Right ventricle myocardium superior (tissue), 1 donor: ENCODE results near the gene C19orf38. TPM values are rescaled to one million over a fixed set of nuclear protein-coding genes. Genes with fewer than 3 reads are reported as not detected.

Experiments
- microRNA-seq: library from miRNA; unstranded; fragments of <30 nt; microRNA quantifications from one replicate; pipeline ENCODE4 v1.2.0, GENCODE V29; 2020
- total RNA-seq: library from RNA; stranded (reverse); fragmentation: NEBNext Ultra II Directional; extraction: Animal tissue kit (Norgen Biotek cat#: 25700); gene quantifications from one replicate; pipeline ENCODE4 v1.2.1, GENCODE V29; 2021
- donor health status: DM: no; HTN: yes; CAD: no; lungs with severe emphysema.

C19orf38 gene
- total RNA-seq, 1 donor from 2014 or later: 0.59 TPM

Small RNA genes within 50 kb of the gene (microRNA-seq; reads per million reads assigned to microRNA genes)
- gene MIR199A1 (not detected), gene MIR6793 (not detected)

Other genes starting within 250 kb of the C19orf38 start
- 62.3 TPM for gene SLC44A2, start 222.9 kb upstream of the C19orf38 start, total RNA-seq
- 91.7 TPM for gene ILF3, start 194.1 kb upstream of the C19orf38 start, total RNA-seq
- 24.8 TPM for gene QTRT1, start 147.0 kb upstream of the C19orf38 start, total RNA-seq
- gene DNM2, start 130.3 kb upstream of the C19orf38 start, total RNA-seq: 180 TPM
- gene TMED1, start 12.2 kb upstream of the C19orf38 start, total RNA-seq: 30.8 TPM
- 29.9 TPM for gene CARM1, start 23.1 kb downstream of the C19orf38 start, total RNA-seq
- gene YIPF2, start 80.2 kb downstream of the C19orf38 start, total RNA-seq: 13.7 TPM
- gene TIMM29, start 80.4 kb downstream of the C19orf38 start, total RNA-seq: 11.8 TPM
- gene SMARCA4, start 112.6 kb downstream of the C19orf38 start, total RNA-seq: 34.7 TPM
- 9.8 TPM for gene LDLR, start 241.0 kb downstream of the C19orf38 start, total RNA-seq